ENCODE data around the gene BHLHE40.

The BHLHE40 gene

DNA sequence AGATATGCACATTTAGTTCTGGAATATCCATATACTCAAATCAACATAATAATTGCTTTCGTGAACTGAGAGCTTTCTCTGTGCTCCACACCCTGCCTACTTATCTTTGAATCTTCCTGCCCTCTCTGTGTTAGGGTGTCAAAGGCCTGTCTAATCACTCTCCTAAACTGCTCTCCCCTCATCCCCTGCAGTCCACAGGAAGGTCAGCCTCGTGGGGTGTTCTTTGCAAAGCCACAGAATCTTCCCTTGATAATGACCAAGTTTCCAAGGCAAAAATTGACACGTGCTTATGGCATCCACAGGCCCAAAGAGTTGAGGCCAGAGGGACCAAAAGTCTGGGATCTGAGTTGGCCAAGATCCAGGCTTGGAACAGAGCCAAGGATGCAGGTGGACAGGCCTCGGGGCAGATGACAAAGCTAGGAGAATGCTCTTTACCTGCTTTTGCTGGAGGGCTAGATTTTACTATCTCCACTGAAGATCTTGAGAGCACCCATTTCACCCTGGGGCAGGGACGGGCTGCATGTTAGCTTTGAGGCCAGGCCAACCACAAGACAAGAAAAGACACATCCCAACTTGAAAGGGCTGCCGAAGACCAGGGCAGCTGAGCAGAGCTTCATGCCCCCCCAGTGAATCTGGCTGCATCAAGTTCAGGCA is 20.4 kb downstream of the BHLHE40 start:
- intact Hi-C loops (cut with DNase I; ENCODE audit: low total_unique reads): no loop called here
- H3K4me1 ChIP-seq: peaks cover 0 to 13% (median 10%) of the 10 kb centered on the region in 4 donors
- no peak overlapping the region for H3K4me3 ChIP-seq
- H3K27ac ChIP-seq: no peak overlapping the region
- TF ChIP-seq, protein P1, sequence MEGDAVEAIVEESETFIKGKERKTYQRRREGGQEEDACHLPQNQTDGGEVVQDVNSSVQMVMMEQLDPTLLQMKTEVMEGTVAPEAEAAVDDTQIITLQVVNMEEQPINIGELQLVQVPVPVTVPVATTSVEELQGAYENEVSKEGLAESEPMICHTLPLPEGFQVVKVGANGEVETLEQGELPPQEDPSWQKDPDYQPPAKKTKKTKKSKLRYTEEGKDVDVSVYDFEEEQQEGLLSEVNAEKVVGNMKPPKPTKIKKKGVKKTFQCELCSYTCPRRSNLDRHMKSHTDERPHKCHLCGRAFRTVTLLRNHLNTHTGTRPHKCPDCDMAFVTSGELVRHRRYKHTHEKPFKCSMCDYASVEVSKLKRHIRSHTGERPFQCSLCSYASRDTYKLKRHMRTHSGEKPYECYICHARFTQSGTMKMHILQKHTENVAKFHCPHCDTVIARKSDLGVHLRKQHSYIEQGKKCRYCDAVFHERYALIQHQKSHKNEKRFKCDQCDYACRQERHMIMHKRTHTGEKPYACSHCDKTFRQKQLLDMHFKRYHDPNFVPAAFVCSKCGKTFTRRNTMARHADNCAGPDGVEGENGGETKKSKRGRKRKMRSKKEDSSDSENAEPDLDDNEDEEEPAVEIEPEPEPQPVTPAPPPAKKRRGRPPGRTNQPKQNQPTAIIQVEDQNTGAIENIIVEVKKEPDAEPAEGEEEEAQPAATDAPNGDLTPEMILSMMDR (IDR thresholded peaks at IDR 0.05): no peak
- H3K36me3 ChIP-seq: no peaks in the 10 kb centered on the region
- no peaks in the 10 kb centered on the region for H3K27me3 ChIP-seq
- no peak for DNase-seq
- H3K9me3 ChIP-seq: no peaks in the 10 kb centered on the region

DNA sequence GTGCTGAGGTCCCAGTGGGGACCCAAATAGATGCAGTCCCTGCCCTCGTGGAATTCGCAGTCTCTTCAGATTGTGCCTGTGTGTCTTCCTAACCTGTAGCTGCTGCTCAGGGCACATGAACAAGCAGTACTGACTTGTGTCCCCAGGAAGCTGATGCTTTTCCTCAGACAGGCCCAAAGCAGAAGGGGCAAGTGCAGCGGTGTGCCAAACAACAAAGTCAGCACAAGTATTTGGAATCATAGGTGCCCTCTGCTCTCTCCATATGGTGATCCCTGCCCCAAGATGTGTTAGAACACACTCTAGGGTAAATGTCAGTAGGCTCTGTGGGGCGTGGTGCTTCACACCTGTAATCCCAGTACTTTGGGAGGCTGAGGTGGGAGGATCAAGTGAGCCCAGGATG is 21.9 kb downstream of the BHLHE40 start:
- DNase-seq: no peak
- Histone ChIP-seq H3K27me3 (no peaks in the 10 kb centered on the region), H3K9me3 (no peaks in the 10 kb centered on the region), H3K4me3 (no peak overlapping the region), H3K36me3 (no peaks in the 10 kb centered on the region), H3K27ac (no peak overlapping the region), H3K4me1 (no peaks in the 10 kb centered on the region)
- TF ChIP-seq, protein P1 (IDR thresholded peaks at IDR 0.05): no peak
- intact Hi-C loops (cut with DNase I; ENCODE audit: low total_unique reads): no loop called here

DNA sequence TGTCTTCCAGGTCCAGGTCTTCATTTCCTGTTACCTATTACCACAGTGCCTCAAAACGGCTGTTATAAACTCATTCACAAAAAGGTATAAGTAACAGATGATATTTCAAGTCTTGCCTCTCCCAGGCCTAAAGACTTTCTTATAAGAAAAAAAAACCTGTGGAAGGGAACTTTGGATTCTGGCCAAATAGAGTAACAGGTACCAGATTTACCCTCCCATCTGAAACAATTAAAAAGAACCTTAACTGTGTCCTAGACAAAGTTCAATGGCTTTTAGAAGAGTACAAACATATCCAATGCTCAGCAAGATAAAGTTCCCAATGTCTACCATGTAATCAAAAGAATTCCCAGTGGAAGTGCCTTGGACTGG is 22.6 kb downstream of the BHLHE40 start:
- no peak overlapping the region for H3K27ac ChIP-seq
- H3K27me3 ChIP-seq: no peaks in the 10 kb centered on the region
- H3K36me3 ChIP-seq: no peaks in the 10 kb centered on the region
- no peaks in the 10 kb centered on the region for H3K4me1 ChIP-seq
- H3K9me3 ChIP-seq: no peaks in the 10 kb centered on the region
- no peak for DNase-seq
- intact Hi-C loops (cut with DNase I; ENCODE audit: low total_unique reads): no loop called here
- TF ChIP-seq, protein P1 (IDR thresholded peaks at IDR 0.05): no peak
- no peak overlapping the region for H3K4me3 ChIP-seq

DNA sequence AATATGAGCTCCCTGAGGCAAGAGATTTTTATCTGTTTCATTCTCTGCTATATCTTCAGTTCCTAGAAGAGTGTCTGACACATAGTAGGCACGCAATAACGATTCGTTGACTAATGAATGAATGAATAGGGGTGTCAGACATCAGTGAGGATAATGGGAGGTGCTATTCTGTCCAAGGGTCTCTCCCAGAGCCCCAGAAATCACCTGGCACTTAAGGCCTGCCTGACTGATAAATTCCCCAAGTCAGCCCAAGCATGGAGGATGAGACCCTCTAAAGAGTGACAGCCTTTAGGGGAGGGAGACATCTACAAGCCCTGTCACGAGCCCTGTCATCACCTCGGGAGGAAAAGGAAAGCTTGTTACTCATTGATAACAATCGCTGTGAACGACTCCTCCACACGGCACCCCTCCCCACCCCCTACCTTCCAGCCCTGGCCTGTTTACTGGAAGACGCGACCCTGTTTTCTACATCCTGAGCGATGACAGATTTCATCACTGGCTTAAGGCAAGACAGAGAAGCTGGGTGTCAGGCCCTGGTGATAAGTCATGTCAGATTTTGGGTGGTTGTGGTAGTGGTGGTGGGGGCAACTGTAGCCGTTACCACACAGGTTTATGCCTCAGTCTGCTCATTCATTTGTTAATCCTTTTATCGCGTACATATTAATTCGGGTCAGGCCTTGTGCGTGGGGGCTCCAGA is 23.1 kb downstream of the BHLHE40 start:
- no peak for DNase-seq

DNA sequence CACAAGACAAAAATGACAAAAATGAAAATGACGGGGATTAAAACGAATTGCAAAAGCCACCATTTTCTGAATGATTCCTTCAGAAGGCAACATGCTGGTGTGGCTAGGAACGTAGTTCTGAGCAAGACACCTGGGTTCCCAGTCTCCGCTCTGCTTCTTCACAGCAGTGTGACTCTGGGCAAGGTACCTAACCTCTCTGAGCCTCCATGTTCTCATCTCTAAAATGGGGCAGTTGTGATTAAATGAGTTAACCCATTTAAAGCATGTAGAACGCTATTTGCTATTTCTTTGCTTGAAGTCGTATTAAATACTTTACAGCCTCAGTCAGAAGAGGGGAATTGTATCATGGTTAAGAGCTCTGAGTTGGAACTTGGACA is 23.6 kb downstream of the BHLHE40 start:
- H3K4me1 ChIP-seq: no peaks in the 10 kb centered on the region
- H3K36me3 ChIP-seq: no peaks in the 10 kb centered on the region
- no peak overlapping the region for H3K4me3 ChIP-seq
- DNase-seq: no peak
- no peaks in the 10 kb centered on the region for H3K27me3 ChIP-seq
- intact Hi-C loops (cut with DNase I; ENCODE audit: low total_unique reads): no loop called here
- H3K27ac ChIP-seq: no peak overlapping the region
- TF ChIP-seq, protein P1 (IDR thresholded peaks at IDR 0.05): no peak
- H3K9me3 ChIP-seq: no peaks in the 10 kb centered on the region

More for the DNA sequence above, 23.1 kb downstream of the BHLHE40 start:
- H3K4me3 ChIP-seq: no peak overlapping the region
- no peaks in the 10 kb centered on the region for H3K4me1 ChIP-seq
- intact Hi-C loops (cut with DNase I; ENCODE audit: low total_unique reads): no loop called here
- H3K36me3 ChIP-seq: no peaks in the 10 kb centered on the region
- H3K27ac ChIP-seq: no peak overlapping the region
- no peaks in the 10 kb centered on the region for H3K9me3 ChIP-seq
- H3K27me3 ChIP-seq: no peaks in the 10 kb centered on the region
- TF ChIP-seq, protein P1 (IDR thresholded peaks at IDR 0.05): no peak

Measured in tibial artery (tissue), 4 donors.